GM06990 (cell line): ENCODE results near the gene MRFAP1L1.
A peak's percentile ranks its signal among the peaks of the same experiment; 100 is the strongest.

ENCODE experiments used
- DNase-seq: peaks from one replicate; pipeline ENCODE4 v3.0.0-alpha.2; 2011; ENCODE audit not compliant: insufficient read length; ENCODE audit errors: extremely low read depth
- H3K27me3 ChIP-seq: replicated peaks from 2 replicates; pipeline ENCODE4 v1.6.0; 2011; ENCODE audit warnings: low read length; ENCODE audit not compliant: control insufficient read depth, insufficient read depth
- H3K36me3 ChIP-seq: 2 replicates; pipeline ENCODE4 v1.5.1; 2011; ENCODE audit warnings: low read length; ENCODE audit not compliant: control insufficient read depth, insufficient read depth
- H3K4me3 ChIP-seq: replicated peaks from 2 replicates; pipeline ENCODE4 v1.5.1; 2011; ENCODE audit warnings: low read depth, mild to moderate bottlenecking, control low read depth, low read length
- CTCF ChIP-seq: IDR thresholded peaks from 2 replicates; pipeline ENCODE4 v1.5.1; 2011; ENCODE audit warnings: low read length, control low read depth, mild to moderate bottlenecking, inconsistent platforms; ENCODE audit not compliant: insufficient read depth, poor library complexity, severe bottlenecking

Gene MRFAP1L1

GRCh38 chr4:6720202-6720699 lies 10.6 kb upstream of the MRFAP1L1 start:
- H3K36me3 ChIP-seq: no peaks in the 10 kb centered on the region
- peak; percentile 69 for DNase-seq
- H3K27me3 ChIP-seq: no peaks in the 10 kb centered on the region
- TF ChIP-seq CTCF: peak; percentile 97
- no peak overlapping the region for H3K4me3 ChIP-seq

DNA sequence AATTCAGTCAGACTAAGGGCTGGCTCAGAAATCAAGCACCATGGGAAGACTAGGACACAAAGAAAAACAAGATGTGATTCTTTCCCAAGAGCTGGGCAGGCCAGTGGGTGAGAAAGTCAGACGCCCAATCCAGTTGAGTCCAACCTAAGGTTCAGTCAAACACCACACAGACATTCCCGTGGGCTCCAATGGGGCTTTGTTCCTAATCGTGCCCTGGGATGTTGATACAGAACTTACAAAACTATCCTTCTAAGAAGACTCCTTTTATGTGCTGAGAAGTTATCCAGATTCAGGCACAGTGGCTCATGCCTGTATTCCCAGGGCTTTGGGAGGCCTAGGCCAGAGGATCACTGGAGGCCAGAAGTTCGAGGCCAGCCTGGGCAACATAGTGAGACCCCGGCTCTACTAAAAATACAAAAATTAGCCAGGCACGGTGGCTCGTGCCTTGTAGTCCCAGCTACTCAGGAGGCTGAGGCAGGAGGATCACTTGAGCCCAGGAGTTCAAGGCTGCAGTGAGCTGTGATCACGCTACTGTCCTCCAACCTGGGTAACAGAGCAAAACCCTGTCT lies 10.0 kb upstream of the MRFAP1L1 start:
- H3K36me3 ChIP-seq: no peaks in the 10 kb centered on the region
- no peak for DNase-seq
- no peak for TF ChIP-seq CTCF
- no peaks in the 10 kb centered on the region for H3K27me3 ChIP-seq
- no peak overlapping the region for H3K4me3 ChIP-seq

DNA sequence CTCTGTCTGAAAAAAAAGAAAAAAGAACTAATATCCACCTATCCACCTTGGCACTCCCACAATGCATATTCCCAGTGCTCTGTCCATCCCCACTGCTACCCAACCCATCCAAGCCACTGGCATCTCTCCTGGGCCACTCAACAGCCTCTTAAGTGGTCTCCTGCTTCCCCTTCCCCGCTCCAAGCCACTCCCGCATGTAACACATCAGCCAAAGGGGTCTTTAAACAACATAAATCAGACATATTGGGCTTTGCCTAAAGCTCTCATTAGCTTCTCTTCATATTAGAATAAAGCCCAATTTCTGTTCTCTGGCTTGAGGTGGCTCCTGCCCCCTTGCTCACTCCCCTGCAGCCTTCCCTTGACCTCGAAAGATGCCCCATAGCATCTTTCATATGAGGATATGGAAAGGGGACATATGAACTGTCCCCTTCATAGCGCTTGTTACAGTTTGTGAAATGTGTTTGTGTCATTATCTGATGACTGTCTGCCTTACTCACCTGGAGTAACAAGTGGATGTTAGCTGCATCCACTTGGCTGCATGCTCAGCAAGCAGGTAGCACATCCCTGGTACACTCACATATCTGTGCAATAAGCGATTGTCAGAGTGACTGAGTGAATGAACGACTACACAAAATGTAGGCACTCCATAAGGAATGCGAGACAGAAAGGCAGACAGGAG lies 9.4 kb upstream of the MRFAP1L1 start:
- no peaks in the 10 kb centered on the region for H3K27me3 ChIP-seq
- H3K36me3 ChIP-seq: no peaks in the 10 kb centered on the region
- no peak for DNase-seq
- no peak overlapping the region for H3K4me3 ChIP-seq
- no peak for TF ChIP-seq CTCF

GRCh38 chr4:6716958-6717655 lies 7.4 kb upstream of the MRFAP1L1 start:
- no peaks in the 10 kb centered on the region for H3K27me3 ChIP-seq
- H3K36me3 ChIP-seq: no peaks in the 10 kb centered on the region
- peak overlapping the region; percentile 95 for H3K4me3 ChIP-seq
- DNase-seq: no peak
- no peak for TF ChIP-seq CTCF

- TF ChIP-seq CTCF: no peak
- peak; percentile 95 for DNase-seq
- Histone ChIP-seq H3K4me3 (peak within 1 kb of the TSS; percentile 95), H3K27me3 (no peaks in the 10 kb centered on the region), H3K36me3 (no peaks in the 10 kb centered on the region)
Observed at GRCh38 chr4:6716018-6716911, 6.6 kb upstream of the MRFAP1L1 start, which contains the start of gene BLOC1S4. Gene BLOC1S4, plus strand, starts transcription at chr4:6716174. Its CDS starts 36 bp downstream, at chr4:6716210.
